H1 (cell line): Measurements from ENCODE around the gene DCAF7.

ENCODE experiments used
- NRF1 ChIP-seq: IDR thresholded peaks from 2 replicates; pipeline ENCODE4 v1.6.1; 2011; ENCODE audit warnings: mild to moderate bottlenecking, low read depth, low read length, improper control_type of control experiment
- POLR2A ChIP-seq, 2 experiments: IDR thresholded peaks; 1 replicate in 1 of 2; 2 replicates in 1 of 2; pipeline ENCODE4 v1.6.1; 2011; ENCODE audit warnings: low read depth in 2 of 2, low read length in 2 of 2, mild to moderate bottlenecking in 2 of 2; ENCODE audit errors: control extremely low read depth in 1 of 2
- POLR2AphosphoS5 ChIP-seq: IDR thresholded peaks from 2 replicates; pipeline ENCODE4 v1.6.1; 2011; ENCODE audit warnings: low read depth, low read length
- TF ChIP-seq, protein P1 (sequence below), 3 experiments: IDR thresholded peaks; 1 replicate in 2 of 3; 2 replicates in 1 of 3; pipeline versions ENCODE4 v1.5.1 to v1.6.1; 2011; ENCODE audit warnings: low read length in 3 of 3, mild to moderate bottlenecking in 3 of 3, inconsistent platforms in 2 of 3, low read depth in 1 of 3, moderate library complexity in 1 of 3; ENCODE audit not compliant: insufficient read depth in 1 of 3; ENCODE audit errors: control extremely low read depth in 1 of 3

GRCh38 chr17:63613663-63614062 is 63.4 kb downstream of the DCAF7 start:
- TF ChIP-seq, protein P1, sequence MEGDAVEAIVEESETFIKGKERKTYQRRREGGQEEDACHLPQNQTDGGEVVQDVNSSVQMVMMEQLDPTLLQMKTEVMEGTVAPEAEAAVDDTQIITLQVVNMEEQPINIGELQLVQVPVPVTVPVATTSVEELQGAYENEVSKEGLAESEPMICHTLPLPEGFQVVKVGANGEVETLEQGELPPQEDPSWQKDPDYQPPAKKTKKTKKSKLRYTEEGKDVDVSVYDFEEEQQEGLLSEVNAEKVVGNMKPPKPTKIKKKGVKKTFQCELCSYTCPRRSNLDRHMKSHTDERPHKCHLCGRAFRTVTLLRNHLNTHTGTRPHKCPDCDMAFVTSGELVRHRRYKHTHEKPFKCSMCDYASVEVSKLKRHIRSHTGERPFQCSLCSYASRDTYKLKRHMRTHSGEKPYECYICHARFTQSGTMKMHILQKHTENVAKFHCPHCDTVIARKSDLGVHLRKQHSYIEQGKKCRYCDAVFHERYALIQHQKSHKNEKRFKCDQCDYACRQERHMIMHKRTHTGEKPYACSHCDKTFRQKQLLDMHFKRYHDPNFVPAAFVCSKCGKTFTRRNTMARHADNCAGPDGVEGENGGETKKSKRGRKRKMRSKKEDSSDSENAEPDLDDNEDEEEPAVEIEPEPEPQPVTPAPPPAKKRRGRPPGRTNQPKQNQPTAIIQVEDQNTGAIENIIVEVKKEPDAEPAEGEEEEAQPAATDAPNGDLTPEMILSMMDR (IDR thresholded peaks at IDR 0.05; ENCODE audit: control extremely low read depth in 1 of 3, insufficient read depth in 1 of 3, low read depth in 1 of 3, low read length in 3 of 3), result no peak
- TF ChIP-seq POLR2A (IDR thresholded peaks at IDR 0.05; ENCODE audit: control extremely low read depth in 1 of 2, low read depth in 2 of 2, low read length in 2 of 2) (no peak), POLR2AphosphoS5 (no peak), NRF1 (no peak)
